Astrocyte of the cerebellum (primary cell): ENCODE results near the gene SNRNP70.

ENCODE experiments used
- DNase-seq: peaks from one replicate; pipeline ENCODE4 v3.0.0-alpha.2; 2011; ENCODE audit warnings: low read depth
- H3K4me3 ChIP-seq: 2 replicates; pipeline ENCODE4 v1.5.1; 2011; ENCODE audit warnings: mild to moderate bottlenecking, low read depth, low read length, moderate library complexity
- in situ Hi-C: cut with HindIII; loops from 2 replicates; pipeline ENCODE4 v1.10.0; 2017; ENCODE audit warnings: low sequenced_read_pairs
- TF ChIP-seq, protein P1 (sequence below): IDR thresholded peaks from 2 replicates; pipeline ENCODE4 v1.5.1; 2012; ENCODE audit warnings: low read length, low read depth, moderate library complexity, mild to moderate bottlenecking; ENCODE audit errors: missing control alignments

The SNRNP70 gene

DNA sequence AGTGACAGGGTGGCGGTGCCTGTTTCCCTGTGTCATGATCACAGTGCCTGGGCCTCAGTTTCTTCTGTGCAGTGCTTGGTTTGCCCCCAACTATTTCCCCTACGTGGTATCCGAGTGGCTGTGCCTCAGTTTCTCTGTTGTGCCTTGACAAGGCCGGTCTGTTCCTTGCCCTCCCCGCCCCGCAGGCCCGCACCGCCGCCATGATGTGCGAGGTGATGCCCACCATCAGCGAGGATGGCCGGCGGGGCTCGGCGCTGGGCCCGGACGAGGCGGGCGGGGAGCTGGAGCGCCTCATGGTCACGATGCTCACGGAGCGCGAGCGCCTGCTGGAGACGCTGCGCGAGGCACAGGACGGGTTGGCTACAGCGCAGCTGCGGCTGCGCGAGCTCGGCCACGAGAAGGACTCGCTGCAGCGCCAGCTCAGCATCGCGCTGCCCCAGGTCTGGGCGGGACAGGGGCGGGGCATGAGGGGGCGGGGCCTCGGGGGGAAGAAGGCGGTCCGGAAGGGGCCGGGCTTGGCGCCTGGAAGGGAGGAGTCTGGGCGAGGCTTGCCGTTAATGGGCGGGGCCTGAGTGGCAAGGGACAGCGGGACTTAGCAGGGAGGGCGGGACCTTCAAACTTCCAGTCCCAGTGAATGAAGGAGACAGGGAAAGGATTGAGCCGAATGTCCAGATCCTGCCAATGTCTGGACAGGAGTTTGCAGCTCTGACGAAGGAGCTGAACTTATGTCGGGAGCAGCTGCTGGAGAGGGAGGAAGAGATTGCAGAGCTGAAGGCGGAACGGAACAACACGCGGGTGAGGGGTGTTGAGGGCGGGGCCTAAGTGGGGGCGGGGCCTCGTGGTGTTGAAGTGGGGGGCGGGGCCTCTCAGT lies 42.7 kb downstream of the SNRNP70 start:
- DNase-seq: peak; percentile 85
- TF ChIP-seq, protein P1, sequence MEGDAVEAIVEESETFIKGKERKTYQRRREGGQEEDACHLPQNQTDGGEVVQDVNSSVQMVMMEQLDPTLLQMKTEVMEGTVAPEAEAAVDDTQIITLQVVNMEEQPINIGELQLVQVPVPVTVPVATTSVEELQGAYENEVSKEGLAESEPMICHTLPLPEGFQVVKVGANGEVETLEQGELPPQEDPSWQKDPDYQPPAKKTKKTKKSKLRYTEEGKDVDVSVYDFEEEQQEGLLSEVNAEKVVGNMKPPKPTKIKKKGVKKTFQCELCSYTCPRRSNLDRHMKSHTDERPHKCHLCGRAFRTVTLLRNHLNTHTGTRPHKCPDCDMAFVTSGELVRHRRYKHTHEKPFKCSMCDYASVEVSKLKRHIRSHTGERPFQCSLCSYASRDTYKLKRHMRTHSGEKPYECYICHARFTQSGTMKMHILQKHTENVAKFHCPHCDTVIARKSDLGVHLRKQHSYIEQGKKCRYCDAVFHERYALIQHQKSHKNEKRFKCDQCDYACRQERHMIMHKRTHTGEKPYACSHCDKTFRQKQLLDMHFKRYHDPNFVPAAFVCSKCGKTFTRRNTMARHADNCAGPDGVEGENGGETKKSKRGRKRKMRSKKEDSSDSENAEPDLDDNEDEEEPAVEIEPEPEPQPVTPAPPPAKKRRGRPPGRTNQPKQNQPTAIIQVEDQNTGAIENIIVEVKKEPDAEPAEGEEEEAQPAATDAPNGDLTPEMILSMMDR: peak; percentile 9
- in situ Hi-C loops: no loop called here
- peak overlapping the region; percentile 29 for H3K4me3 ChIP-seq

DNA sequence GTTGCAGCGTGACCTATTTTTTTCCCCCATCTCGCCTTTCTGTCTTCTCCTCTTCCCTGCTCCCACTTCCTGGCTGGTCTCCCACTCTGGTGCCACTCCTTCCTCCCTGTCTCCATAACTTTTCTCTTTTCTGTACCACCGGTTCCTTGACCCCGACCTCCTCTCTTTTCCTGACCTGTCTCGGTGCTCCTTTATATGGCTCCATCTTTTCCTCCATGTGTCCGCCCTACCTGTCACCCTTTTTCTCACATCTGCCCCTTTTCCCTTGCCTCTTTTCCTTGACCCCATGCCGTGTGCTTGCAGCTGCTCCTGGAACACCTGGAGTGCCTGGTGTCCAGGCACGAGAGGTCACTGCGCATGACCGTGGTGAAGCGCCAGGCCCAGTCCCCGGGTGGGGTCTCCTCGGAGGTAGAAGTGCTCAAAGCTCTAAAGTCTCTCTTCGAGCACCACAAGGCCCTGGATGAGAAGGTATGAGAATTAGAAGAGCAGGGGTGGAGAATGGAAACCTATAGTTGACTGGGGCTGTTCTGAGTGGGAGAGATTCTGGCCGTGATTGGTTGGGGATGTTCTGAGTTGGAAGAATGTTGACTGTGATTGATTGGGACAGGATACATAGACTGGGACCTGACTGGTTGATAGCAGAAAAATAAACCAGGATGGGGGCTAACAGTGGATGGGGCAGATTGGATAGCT lies 43.4 kb downstream of the SNRNP70 start:
- TF ChIP-seq, protein P1: no peak
- in situ Hi-C loops: no loop called here

DNA sequence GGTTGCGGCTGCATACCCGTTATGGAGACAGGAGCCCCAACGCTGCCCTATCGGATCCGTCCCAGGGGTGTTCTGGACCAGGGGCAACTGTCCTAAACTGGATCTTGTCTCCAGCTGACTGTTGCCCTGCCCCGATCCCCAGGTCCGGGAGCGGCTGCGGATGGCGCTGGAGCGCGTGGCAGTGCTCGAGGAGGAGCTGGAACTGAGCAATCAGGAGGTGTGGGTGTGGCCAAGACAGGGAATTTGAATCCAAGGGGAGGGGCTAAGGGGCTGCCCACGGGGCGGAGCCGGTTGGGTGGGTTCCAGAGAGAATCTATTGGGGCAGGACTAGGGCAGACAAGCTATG lies 44.0 kb downstream of the SNRNP70 start:
- DNase-seq: no peak
- no peak overlapping the region for H3K4me3 ChIP-seq
- in situ Hi-C loops: no loop called here
- TF ChIP-seq, protein P1: no peak

More for the DNA sequence above, 43.4 kb downstream of the SNRNP70 start:
- H3K4me3 ChIP-seq: no peak overlapping the region
- DNase-seq: no peak

DNA sequence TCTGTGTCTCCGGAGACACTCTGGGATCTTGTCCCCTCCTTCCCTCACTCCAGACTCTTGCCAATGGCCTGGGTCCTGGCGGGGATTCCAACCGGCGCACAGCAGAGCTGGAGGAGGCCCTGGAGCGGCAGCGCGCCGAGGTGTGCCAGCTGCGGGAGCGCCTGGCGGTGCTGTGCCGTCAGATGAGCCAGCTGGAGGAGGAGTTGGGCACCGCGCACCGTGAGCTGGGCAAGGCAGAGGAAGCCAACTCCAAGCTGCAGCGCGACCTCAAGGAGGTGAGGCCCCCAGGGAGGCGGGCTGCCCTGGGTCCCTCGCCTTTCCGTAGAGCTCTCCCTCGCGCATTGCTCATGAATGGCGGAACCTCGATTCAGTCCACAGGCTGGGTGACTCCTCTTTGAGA lies 45.1 kb downstream of the SNRNP70 start:
- in situ Hi-C loops: no loop called here
- TF ChIP-seq, protein P1: no peak
- no peak overlapping the region for H3K4me3 ChIP-seq
- DNase-seq: no peak

DNA sequence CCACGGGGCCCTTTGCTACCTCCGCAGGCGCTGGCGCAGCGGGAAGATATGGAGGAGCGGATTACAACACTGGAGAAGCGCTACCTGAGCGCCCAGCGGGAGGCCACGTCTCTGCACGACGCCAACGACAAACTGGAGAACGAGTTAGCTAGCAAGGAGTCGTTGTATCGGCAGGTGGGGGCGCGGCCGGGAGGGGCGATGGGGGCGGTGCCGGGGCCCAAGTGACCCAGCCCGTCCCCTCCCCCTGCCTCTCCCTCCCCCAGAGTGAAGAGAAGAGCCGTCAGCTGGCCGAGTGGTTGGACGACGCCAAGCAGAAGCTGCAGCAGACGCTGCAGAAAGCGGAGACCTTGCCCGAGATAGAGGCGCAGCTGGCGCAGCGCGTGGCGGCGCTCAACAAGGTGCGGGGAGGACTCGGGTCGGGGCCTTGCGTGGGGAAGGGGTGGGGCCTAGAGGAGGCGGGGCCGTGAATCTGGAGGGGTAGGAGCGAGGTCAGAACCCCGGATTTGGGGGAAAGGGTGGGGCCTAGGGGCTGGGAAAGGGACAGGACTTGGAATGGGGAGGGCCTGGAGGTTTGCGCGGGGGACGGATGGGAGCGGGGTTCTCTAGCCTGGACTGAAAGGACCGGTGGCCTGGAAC lies 47.8 kb downstream of the SNRNP70 start:
- no peak for DNase-seq
- in situ Hi-C loops: no loop called here
- TF ChIP-seq, protein P1: no peak
- H3K4me3 ChIP-seq: no peak overlapping the region

DNA sequence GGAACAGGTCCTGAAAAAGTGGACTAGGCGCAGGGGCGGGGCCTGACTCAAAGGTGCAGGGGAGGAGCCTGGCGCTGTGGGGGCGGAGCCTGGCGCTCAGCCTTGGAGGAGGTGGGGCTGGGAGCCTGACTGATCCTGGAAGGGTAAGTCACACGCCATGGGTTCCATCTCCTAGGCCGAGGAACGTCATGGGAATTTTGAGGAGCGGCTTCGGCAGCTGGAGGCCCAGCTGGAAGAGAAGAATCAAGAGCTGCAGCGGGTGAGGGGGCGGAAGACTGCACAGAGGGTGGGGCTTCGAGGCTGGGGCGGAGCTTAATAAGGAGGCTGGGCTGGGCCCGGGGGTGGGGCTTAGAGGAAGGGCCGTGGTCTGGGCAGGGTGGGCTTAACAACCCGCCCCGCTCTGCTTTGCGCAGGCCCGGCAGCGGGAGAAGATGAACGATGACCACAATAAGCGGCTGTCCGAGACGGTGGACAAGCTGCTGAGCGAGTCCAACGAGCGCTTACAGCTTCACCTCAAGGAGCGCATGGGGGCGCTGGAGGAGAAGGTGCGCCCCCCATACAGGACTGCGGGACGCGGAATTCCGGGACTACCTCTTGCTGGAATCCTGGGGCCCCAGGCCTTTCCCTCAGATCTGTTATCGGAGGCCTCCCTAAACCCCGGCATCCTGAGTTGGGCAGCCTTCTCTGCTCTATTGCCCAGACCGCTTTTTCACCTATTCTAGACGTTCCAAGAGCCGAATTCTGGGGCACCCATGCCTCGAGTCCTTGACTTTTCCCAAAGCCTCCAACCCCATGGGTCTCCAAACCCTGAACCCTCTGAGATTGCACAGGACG lies 48.6 kb downstream of the SNRNP70 start:
- TF ChIP-seq, protein P1: no peak
- no peak for DNase-seq
- no peak overlapping the region for H3K4me3 ChIP-seq
- in situ Hi-C loops: no loop called here
